ENCODE results near the gene ID3. TPM values are rescaled to one million over a fixed set of nuclear protein-coding genes. Genes with fewer than 3 reads are reported as not detected.

ID3 gene
- polyA plus RNA-seq, 1 experiment = 15.3 TPM

- TF ChIP-seq, protein P1, sequence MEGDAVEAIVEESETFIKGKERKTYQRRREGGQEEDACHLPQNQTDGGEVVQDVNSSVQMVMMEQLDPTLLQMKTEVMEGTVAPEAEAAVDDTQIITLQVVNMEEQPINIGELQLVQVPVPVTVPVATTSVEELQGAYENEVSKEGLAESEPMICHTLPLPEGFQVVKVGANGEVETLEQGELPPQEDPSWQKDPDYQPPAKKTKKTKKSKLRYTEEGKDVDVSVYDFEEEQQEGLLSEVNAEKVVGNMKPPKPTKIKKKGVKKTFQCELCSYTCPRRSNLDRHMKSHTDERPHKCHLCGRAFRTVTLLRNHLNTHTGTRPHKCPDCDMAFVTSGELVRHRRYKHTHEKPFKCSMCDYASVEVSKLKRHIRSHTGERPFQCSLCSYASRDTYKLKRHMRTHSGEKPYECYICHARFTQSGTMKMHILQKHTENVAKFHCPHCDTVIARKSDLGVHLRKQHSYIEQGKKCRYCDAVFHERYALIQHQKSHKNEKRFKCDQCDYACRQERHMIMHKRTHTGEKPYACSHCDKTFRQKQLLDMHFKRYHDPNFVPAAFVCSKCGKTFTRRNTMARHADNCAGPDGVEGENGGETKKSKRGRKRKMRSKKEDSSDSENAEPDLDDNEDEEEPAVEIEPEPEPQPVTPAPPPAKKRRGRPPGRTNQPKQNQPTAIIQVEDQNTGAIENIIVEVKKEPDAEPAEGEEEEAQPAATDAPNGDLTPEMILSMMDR (IDR thresholded peaks at IDR 0.05; ENCODE audit: low read depth, low read length) = no peak
- Histone ChIP-seq H3K27ac (ENCODE audit: low read depth, low read length) (no peak overlapping the region), H3K27me3 (ENCODE audit: control insufficient read depth, insufficient read depth, low read length) (no peaks in the 10 kb centered on the region), H3K9me3 (ENCODE audit: control insufficient read depth, insufficient read depth, low read length) (no peaks in the 10 kb centered on the region; the same call in 1 of the 2 replicates), H3K4me3 (ENCODE audit: low read depth, low read length) (no peak overlapping the region)
- POLR2A ChIA-PET = no interaction called here
- DNase-seq (ENCODE audit: low read depth, low spot score) = no peak
- CTCF ChIA-PET = no interaction called here
Measured at GRCh38 chr1:23517581-23517980, 41.7 kb downstream of the ID3 start.

DNA sequence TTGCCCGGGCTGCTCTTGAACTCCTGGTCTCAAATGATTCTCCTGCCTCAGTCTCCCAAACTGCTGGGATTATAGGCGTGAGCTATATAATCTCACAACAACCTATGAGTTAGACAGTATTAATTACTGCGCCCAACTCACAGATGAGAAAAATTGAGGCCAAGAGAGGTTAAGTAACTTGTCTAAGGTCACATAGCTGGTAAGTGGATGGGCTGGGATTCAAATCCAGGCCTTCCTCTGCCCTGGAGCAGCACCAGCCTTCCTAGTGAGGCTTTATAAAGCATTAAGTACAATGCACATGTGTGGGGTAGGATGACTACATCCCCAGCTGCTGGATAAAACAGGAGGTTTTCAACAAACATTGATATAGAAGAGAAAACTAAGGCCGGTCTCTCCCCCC, 43.4 kb downstream of the ID3 start:
- Histone ChIP-seq H3K9me3 (ENCODE audit: control insufficient read depth, insufficient read depth, low read length) (no peaks in the 10 kb centered on the region), H3K27me3 (ENCODE audit: control insufficient read depth, insufficient read depth, low read length) (no peaks in the 10 kb centered on the region), H3K4me3 (ENCODE audit: low read depth, low read length) (no peak overlapping the region), H3K27ac (ENCODE audit: low read depth, low read length) (no peak overlapping the region)
- CTCF ChIA-PET = interaction anchor here (1.1 to 1.7 kb wide), 3 partner anchors 19 to 121 kb away, joined by 5 to 8 read pairs (median 5); no protein-coding TSS in a partner anchor
- no peak for DNase-seq (ENCODE audit: low read depth, low spot score)
- TF ChIP-seq, protein P1 (IDR thresholded peaks at IDR 0.05; ENCODE audit: low read depth, low read length) = no peak
- POLR2A ChIA-PET = interaction anchor here (1.1 kb wide), 1 partner anchor 9 kb away, joined by 4 read pairs; no protein-coding TSS in a partner anchor

- H3K27ac ChIP-seq (ENCODE audit: low read depth, low read length) = no peak overlapping the region
- H3K27me3 ChIP-seq (ENCODE audit: control insufficient read depth, insufficient read depth, low read length) = no peaks in the 10 kb centered on the region
- CTCF ChIA-PET = interaction anchor here (1.0 kb wide), 1 partner anchor 26 kb away, joined by 4 read pairs; no protein-coding TSS in a partner anchor
- H3K4me3 ChIP-seq (ENCODE audit: low read depth, low read length) = no peak overlapping the region
- DNase-seq (ENCODE audit: low read depth, low spot score) = no peak
- TF ChIP-seq, protein P1 (IDR thresholded peaks at IDR 0.05; ENCODE audit: low read depth, low read length) = no peak
- no peaks in the 10 kb centered on the region for H3K9me3 ChIP-seq (ENCODE audit: control insufficient read depth, insufficient read depth, low read length)
- POLR2A ChIA-PET = interaction anchor here (0.7 kb wide), 1 partner anchor 53 kb away, joined by 4 read pairs; no protein-coding TSS in a partner anchor
Measured at GRCh38 chr1:23514111-23514679, 45.1 kb downstream of the ID3 start.

GRCh38 chr1:23509896-23510295, 49.4 kb downstream of the ID3 start:
- ChIA-PET CTCF (interaction anchor here (4.8 kb wide), 1 partner anchor 13 kb away, joined by 40 read pairs; no protein-coding TSS in a partner anchor), POLR2A (no interaction called here)
- Histone ChIP-seq H3K4me3 (ENCODE audit: low read depth, low read length) (no peak overlapping the region), H3K9me3 (ENCODE audit: control insufficient read depth, insufficient read depth, low read length) (no peaks in the 10 kb centered on the region), H3K27me3 (ENCODE audit: control insufficient read depth, insufficient read depth, low read length) (no peaks in the 10 kb centered on the region), H3K27ac (ENCODE audit: low read depth, low read length) (no peak overlapping the region)
- no peak for DNase-seq (ENCODE audit: low read depth, low spot score)
- TF ChIP-seq, protein P1 (IDR thresholded peaks at IDR 0.05; ENCODE audit: low read depth, low read length) = no peak

Other genes with a start within 250 kb of the ID3 start
- gene HNRNPR, start 215.2 kb downstream of the ID3 start, polyA plus RNA-seq (2011; rRNA removed) = 134 and 171 TPM in 2 replicates
- 14.2 and 17.2 TPM in 2 replicates for gene ZNF436, start 189.7 kb downstream of the ID3 start, polyA plus RNA-seq (2011; rRNA removed)
- 14.7 and 15.6 TPM in 2 replicates for gene TCEA3, start 134.8 kb downstream of the ID3 start, polyA plus RNA-seq (2011; rRNA removed)
- 25.5 and 29.9 TPM in 2 replicates for gene ASAP3, start 75.3 kb downstream of the ID3 start, polyA plus RNA-seq (2011; rRNA removed)
- 0.05 and 0.06 TPM in 2 replicates for gene E2F2, start 28.3 kb downstream of the ID3 start, polyA plus RNA-seq (2011; rRNA removed)
- gene RPL11, start 132.3 kb upstream of the ID3 start, polyA plus RNA-seq (2011; rRNA removed) = 1,898 and 2,055 TPM in 2 replicates
- gene ELOA, start 184.0 kb upstream of the ID3 start, polyA plus RNA-seq (2011; rRNA removed) = 27.5 and 30.8 TPM in 2 replicates
- gene PITHD1, start 218.9 kb upstream of the ID3 start, polyA plus RNA-seq (2011; rRNA removed) = 32.4 and 41.1 TPM in 2 replicates
- 27.1 and 37.8 TPM in 2 replicates for gene LYPLA2, start 231.6 kb upstream of the ID3 start, polyA plus RNA-seq (2011; rRNA removed)
- gene GALE, start 241.3 kb upstream of the ID3 start, polyA plus RNA-seq (2011; rRNA removed) = 19.2 and 21.0 TPM in 2 replicates

All from AG04450 (cell line).